ENCODE measurements around the gene KIF11. TPM values are rescaled to one million over a fixed set of nuclear protein-coding genes. Genes with fewer than 3 reads are reported as not detected.

Gene KIF11
- total RNA-seq, 1 experiment from 2014 or later: 33.8 TPM

DNA sequence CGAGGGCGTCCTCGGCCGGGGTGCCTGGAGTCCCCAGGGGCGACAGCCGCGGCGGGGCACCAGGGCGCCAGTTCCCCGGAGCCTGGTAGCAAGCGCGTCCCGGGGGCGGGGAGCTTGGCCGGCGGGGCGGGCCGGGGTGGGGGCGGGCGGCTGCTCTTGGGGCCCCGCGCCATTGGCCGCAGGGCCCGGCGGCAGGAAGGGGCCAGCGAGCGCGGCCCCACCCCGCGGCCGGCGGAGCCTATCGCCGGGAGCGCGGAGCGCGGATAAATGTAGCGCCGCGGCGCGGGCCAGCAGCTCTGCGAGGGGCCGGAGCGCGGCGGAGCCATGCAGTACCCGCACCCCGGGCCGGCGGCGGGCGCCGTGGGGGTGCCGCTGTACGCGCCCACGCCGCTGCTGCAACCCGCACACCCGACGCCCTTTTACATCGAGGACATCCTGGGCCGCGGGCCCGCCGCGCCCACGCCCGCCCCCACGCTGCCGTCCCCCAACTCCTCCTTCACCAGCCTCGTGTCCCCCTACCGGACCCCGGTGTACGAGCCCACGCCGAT, 96.8 kb downstream of the KIF11 start, which contains the start of gene HHEX:
HHEX (plus strand) TSS at position 293 of the 548 bp plus-strand sequence; CDS start at position 325, 32 bp downstream.
- ChIA-PET RAD21 (ENCODE audit: low non-redundant PET in 1 of 2, low total read pairs in 2 of 2, uncharacterized antibody in 2 of 2, unreplicated experiment in 2 of 2) (no interaction called here), POLR2A (interaction anchor here (0.8 to 1.5 kb wide), 2 partner anchors 9 to 11 kb away, joined by 5 to 6 read pairs; no protein-coding TSS in a partner anchor), CTCF (no interaction called here)
- no peaks in the 10 kb centered on the region for H4K20me1 ChIP-seq (ENCODE audit: insufficient read depth)
- ATAC-seq (peak; percentile 90), DNase-seq (ENCODE audit: low read depth, low spot score) (peak; percentile 37)
- peak within 1 kb of the TSS; percentile 74 to 89 for H3K4me3 ChIP-seq (replicated peaks in 1 of 2; ENCODE audit: low read depth in 1 of 2, low read length in 2 of 2)
- peak within 1 kb of the TSS; percentile 85 for H3K9ac ChIP-seq (ENCODE audit: low read length)
- intact Hi-C loops (cut with micrococcal nuclease): no loop called here
- peak within 1 kb of the TSS; percentile 78 for H3K27ac ChIP-seq (ENCODE audit: low read depth, low read length)
- BruUV-seq (replicated peaks): no TSS peak
- H3K36me3 ChIP-seq (ENCODE audit: control insufficient read depth in 1 of 2, insufficient read depth in 2 of 2, low read length in 2 of 2): peaks cover 0 to 7% of the 10 kb centered on the region in 2 experiments; a peak in 1 of 4 replicates
- peak within 1 kb of the TSS; percentile 95 for H3K4me2 ChIP-seq (ENCODE audit: low read length)
- H3K4me1 ChIP-seq (ENCODE audit: control insufficient read depth in 1 of 2, insufficient read depth in 2 of 2, low read length in 2 of 2): peaks cover 0 to 16% of the 10 kb centered on the region in 2 experiments; a peak in 3 of 4 replicates
- no peaks in the 10 kb centered on the region for H3K9me3 ChIP-seq (ENCODE audit: control insufficient read depth in 1 of 2, insufficient read depth in 1 of 2, low read depth in 1 of 2, low read length in 2 of 2)
- no peaks in the 10 kb centered on the region for H3K9me2 ChIP-seq (ENCODE audit: insufficient read depth)
- H3K27me3 ChIP-seq (ENCODE audit: insufficient read depth, low read length): no peaks in the 10 kb centered on the region
- H3K79me2 ChIP-seq (ENCODE audit: insufficient read depth, low read length): peaks cover 12% of the 10 kb centered on the region; the same call in 1 of the 2 replicates
- no peak within 1 kb of the TSS for H2AFZ ChIP-seq (ENCODE audit: low read depth, low read length, poor library complexity, severe bottlenecking)
- TF ChIP-seq RAD21 (IDR thresholded peaks at IDR 0.05; ENCODE audit: low read depth): no peak
- no peak for TF ChIP-seq CEBPB (IDR thresholded peaks at IDR 0.05; ENCODE audit: low read depth)
- no peak for TF ChIP-seq EZH2phosphoT487 (IDR thresholded peaks at IDR 0.05; ENCODE audit: borderline replicate concordance)
- TF ChIP-seq POLR2A (IDR thresholded peaks at IDR 0.05; ENCODE audit: borderline replicate concordance, extremely low read depth, insufficient read depth, insufficient read length): peak; percentile 68
- no peak for TF ChIP-seq FOSL1 (IDR thresholded peaks at IDR 0.05; ENCODE audit: low read depth)
- TF ChIP-seq, protein P1, sequence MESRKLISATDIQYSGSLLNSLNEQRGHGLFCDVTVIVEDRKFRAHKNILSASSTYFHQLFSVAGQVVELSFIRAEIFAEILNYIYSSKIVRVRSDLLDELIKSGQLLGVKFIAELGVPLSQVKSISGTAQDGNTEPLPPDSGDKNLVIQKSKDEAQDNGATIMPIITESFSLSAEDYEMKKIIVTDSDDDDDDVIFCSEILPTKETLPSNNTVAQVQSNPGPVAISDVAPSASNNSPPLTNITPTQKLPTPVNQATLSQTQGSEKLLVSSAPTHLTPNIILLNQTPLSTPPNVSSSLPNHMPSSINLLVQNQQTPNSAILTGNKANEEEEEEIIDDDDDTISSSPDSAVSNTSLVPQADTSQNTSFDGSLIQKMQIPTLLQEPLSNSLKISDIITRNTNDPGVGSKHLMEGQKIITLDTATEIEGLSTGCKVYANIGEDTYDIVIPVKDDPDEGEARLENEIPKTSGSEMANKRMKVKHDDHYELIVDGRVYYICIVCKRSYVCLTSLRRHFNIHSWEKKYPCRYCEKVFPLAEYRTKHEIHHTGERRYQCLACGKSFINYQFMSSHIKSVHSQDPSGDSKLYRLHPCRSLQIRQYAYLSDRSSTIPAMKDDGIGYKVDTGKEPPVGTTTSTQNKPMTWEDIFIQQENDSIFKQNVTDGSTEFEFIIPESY (IDR thresholded peaks at IDR 0.05; ENCODE audit: extremely low read depth, insufficient replicate concordance, low read length): no peak
- TF ChIP-seq, protein P2, sequence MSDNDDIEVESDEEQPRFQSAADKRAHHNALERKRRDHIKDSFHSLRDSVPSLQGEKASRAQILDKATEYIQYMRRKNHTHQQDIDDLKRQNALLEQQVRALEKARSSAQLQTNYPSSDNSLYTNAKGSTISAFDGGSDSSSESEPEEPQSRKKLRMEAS (IDR thresholded peaks at IDR 0.05): no peak
- TF ChIP-seq ZFX (IDR thresholded peaks at IDR 0.05): peak; percentile 38; the same call in 1 of the 2 replicates
- TF ChIP-seq EZH2 (IDR thresholded peaks at IDR 0.05): no peak
- TF ChIP-seq ZNF274 (IDR thresholded peaks at IDR 0.05; ENCODE audit: low read depth, low read length): no peak
- TF ChIP-seq, protein P3, sequence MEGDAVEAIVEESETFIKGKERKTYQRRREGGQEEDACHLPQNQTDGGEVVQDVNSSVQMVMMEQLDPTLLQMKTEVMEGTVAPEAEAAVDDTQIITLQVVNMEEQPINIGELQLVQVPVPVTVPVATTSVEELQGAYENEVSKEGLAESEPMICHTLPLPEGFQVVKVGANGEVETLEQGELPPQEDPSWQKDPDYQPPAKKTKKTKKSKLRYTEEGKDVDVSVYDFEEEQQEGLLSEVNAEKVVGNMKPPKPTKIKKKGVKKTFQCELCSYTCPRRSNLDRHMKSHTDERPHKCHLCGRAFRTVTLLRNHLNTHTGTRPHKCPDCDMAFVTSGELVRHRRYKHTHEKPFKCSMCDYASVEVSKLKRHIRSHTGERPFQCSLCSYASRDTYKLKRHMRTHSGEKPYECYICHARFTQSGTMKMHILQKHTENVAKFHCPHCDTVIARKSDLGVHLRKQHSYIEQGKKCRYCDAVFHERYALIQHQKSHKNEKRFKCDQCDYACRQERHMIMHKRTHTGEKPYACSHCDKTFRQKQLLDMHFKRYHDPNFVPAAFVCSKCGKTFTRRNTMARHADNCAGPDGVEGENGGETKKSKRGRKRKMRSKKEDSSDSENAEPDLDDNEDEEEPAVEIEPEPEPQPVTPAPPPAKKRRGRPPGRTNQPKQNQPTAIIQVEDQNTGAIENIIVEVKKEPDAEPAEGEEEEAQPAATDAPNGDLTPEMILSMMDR (IDR thresholded peaks at IDR 0.05 in 2 of 3, conservative IDR thresholded peaks at IDR 0.05 in 1 of 3; ENCODE audit: borderline replicate concordance in 1 of 3, insufficient read depth in 1 of 3, low read depth in 2 of 3, low read length in 2 of 3): no peak
- TF ChIP-seq SRF (IDR thresholded peaks at IDR 0.05; ENCODE audit: low read depth): no peak
- no peak for TF ChIP-seq CBX3 (IDR thresholded peaks at IDR 0.05; ENCODE audit: low read depth)
- no peak for TF ChIP-seq JUND (IDR thresholded peaks at IDR 0.05)
- no peak for TF ChIP-seq SIN3A (IDR thresholded peaks at IDR 0.05; ENCODE audit: low read depth)
- TF ChIP-seq, protein P4, sequence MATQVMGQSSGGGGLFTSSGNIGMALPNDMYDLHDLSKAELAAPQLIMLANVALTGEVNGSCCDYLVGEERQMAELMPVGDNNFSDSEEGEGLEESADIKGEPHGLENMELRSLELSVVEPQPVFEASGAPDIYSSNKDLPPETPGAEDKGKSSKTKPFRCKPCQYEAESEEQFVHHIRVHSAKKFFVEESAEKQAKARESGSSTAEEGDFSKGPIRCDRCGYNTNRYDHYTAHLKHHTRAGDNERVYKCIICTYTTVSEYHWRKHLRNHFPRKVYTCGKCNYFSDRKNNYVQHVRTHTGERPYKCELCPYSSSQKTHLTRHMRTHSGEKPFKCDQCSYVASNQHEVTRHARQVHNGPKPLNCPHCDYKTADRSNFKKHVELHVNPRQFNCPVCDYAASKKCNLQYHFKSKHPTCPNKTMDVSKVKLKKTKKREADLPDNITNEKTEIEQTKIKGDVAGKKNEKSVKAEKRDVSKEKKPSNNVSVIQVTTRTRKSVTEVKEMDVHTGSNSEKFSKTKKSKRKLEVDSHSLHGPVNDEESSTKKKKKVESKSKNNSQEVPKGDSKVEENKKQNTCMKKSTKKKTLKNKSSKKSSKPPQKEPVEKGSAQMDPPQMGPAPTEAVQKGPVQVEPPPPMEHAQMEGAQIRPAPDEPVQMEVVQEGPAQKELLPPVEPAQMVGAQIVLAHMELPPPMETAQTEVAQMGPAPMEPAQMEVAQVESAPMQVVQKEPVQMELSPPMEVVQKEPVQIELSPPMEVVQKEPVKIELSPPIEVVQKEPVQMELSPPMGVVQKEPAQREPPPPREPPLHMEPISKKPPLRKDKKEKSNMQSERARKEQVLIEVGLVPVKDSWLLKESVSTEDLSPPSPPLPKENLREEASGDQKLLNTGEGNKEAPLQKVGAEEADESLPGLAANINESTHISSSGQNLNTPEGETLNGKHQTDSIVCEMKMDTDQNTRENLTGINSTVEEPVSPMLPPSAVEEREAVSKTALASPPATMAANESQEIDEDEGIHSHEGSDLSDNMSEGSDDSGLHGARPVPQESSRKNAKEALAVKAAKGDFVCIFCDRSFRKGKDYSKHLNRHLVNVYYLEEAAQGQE (IDR thresholded peaks at IDR 0.05; ENCODE audit: low read depth): no peak
- TF ChIP-seq ELF1 (IDR thresholded peaks at IDR 0.05; ENCODE audit: borderline replicate concordance, low read depth): no peak
- peak; percentile 57 for TF ChIP-seq EGR1 (IDR thresholded peaks at IDR 0.05; ENCODE audit: low read depth)
- TF ChIP-seq TCF7L2 (IDR thresholded peaks at IDR 0.05; ENCODE audit: borderline replicate concordance, extremely low read depth, insufficient read depth, insufficient read length): no peak
- TF ChIP-seq SP1 (IDR thresholded peaks at IDR 0.05; ENCODE audit: low read depth): no peak
- peak; percentile 88 for TF ChIP-seq POLR2AphosphoS5 (IDR thresholded peaks at IDR 0.05; ENCODE audit: low read depth, low read length)
